Mesenchymal stem cell (in vitro differentiated cells and primary cell): ENCODE measurements around the gene IL1RL2.

Source experiments
- DNase-seq: peaks from one replicate; pipeline ENCODE4 v3.0.0-alpha.2; 2013
- H2AFZ ChIP-seq: one replicate; pipeline ENCODE4 v1.6.1; 2013; ENCODE audit warnings: low read depth, mild to moderate bottlenecking, control low read depth, inconsistent platforms, low read length, moderate library complexity
- H2AK5ac ChIP-seq: 2 replicates; pipeline ENCODE4 v1.6.1; 2013; ENCODE audit warnings: low read length, moderate library complexity, mild to moderate bottlenecking, inconsistent platforms; ENCODE audit not compliant: severe bottlenecking
- H2BK120ac ChIP-seq: one replicate; pipeline ENCODE4 v1.6.1; 2013; ENCODE audit warnings: low read depth, mild to moderate bottlenecking, inconsistent platforms, low read length, moderate library complexity
- H2BK12ac ChIP-seq, 2 experiments: one replicate each; pipeline ENCODE4 v1.6.1; 2013; ENCODE audit warnings: inconsistent platforms in 2 of 2, low read length in 2 of 2, mild to moderate bottlenecking in 2 of 2, moderate library complexity in 2 of 2, control low read depth in 1 of 2
- H2BK15ac ChIP-seq: one replicate; pipeline ENCODE4 v1.6.1; 2013; ENCODE audit warnings: mild to moderate bottlenecking, low read depth, inconsistent platforms; ENCODE audit not compliant: poor library complexity, severe bottlenecking
- H2BK5ac ChIP-seq: 2 replicates; pipeline ENCODE4 v1.6.1; 2013; ENCODE audit warnings: low read depth, mild to moderate bottlenecking, low read length, control low read depth, inconsistent platforms; ENCODE audit not compliant: poor library complexity, severe bottlenecking
- H3K14ac ChIP-seq, 2 experiments: one replicate each; pipeline ENCODE4 v1.6.1; 2013; ENCODE audit warnings: inconsistent platforms in 2 of 2, low read length in 2 of 2, control low read depth in 1 of 2, mild to moderate bottlenecking in 1 of 2, moderate library complexity in 1 of 2
- H3K18ac ChIP-seq, 2 experiments: one replicate each; pipeline ENCODE4 v1.6.1; 2013; ENCODE audit warnings: inconsistent platforms in 2 of 2, low read length in 2 of 2, control low read depth in 1 of 2, low read depth in 1 of 2, mild to moderate bottlenecking in 1 of 2
- H3K23ac ChIP-seq, 2 experiments: one replicate each; pipeline ENCODE4 v1.6.1; 2013; ENCODE audit warnings: inconsistent platforms in 2 of 2, low read length in 2 of 2, mild to moderate bottlenecking in 2 of 2, moderate library complexity in 2 of 2, control low read depth in 1 of 2
- H3K27ac ChIP-seq: 2 replicates; pipeline ENCODE4 v1.5.1; 2013; ENCODE audit warnings: mild to moderate bottlenecking, moderate library complexity, low read length, control low read depth, inconsistent platforms; ENCODE audit not compliant: poor library complexity, severe bottlenecking
- H3K27me3 ChIP-seq, 2 experiments: 2 replicates each; pipeline versions ENCODE4 v1.6.1 to v1.7.0; 2013; ENCODE audit warnings: low read length in 2 of 2, mild to moderate bottlenecking in 2 of 2, moderate library complexity in 2 of 2, control low read depth in 1 of 2, inconsistent platforms in 1 of 2; ENCODE audit not compliant: control insufficient read depth in 1 of 2, insufficient read depth in 1 of 2
- H3K36me3 ChIP-seq, 2 experiments: 2 replicates each; pipeline versions ENCODE4 v1.6.1 to v1.7.0; 2013; ENCODE audit warnings: low read length in 2 of 2, control low read depth in 1 of 2, inconsistent platforms in 1 of 2, low read depth in 1 of 2, mild to moderate bottlenecking in 1 of 2; ENCODE audit not compliant: insufficient read depth in 2 of 2, control insufficient read depth in 1 of 2
- H3K4ac ChIP-seq, 2 experiments: one replicate each; pipeline ENCODE4 v1.6.1; 2013; ENCODE audit warnings: inconsistent platforms in 2 of 2, low read length in 2 of 2, mild to moderate bottlenecking in 2 of 2, moderate library complexity in 2 of 2, control low read depth in 1 of 2, low read depth in 1 of 2
- H3K4me1 ChIP-seq: 2 replicates; pipeline ENCODE4 v1.6.1; 2013; ENCODE audit warnings: low read depth, low read length, control low read depth; ENCODE audit not compliant: control insufficient read depth, insufficient read depth
- H3K4me2 ChIP-seq: 2 replicates; pipeline ENCODE4 v1.6.1; 2013; ENCODE audit warnings: low read length, mild to moderate bottlenecking, inconsistent platforms; ENCODE audit not compliant: poor library complexity, severe bottlenecking
- H3K4me3 ChIP-seq, 2 experiments: 2 replicates each; pipeline versions ENCODE4 v1.5.1 to v1.7.0; 2013; ENCODE audit warnings: low read length in 2 of 2, mild to moderate bottlenecking in 2 of 2, control low read depth in 1 of 2, low read depth in 1 of 2; ENCODE audit not compliant: insufficient read depth in 1 of 2
- H3K79me1 ChIP-seq: replicated peaks from 2 replicates; pipeline ENCODE4 v1.6.1; 2013; ENCODE audit warnings: mild to moderate bottlenecking, control low read depth, low read length, inconsistent platforms; ENCODE audit not compliant: poor library complexity, severe bottlenecking
- H3K9ac ChIP-seq: 2 replicates; pipeline ENCODE4 v1.7.0; 2013; ENCODE audit warnings: mild to moderate bottlenecking, low read length, moderate library complexity
- H3K9me3 ChIP-seq: 2 replicates; pipeline ENCODE4 v1.7.0; 2013; ENCODE audit warnings: mild to moderate bottlenecking, low read length; ENCODE audit not compliant: control insufficient read depth
- H4K8ac ChIP-seq: one replicate; pipeline ENCODE4 v1.6.1; 2013; ENCODE audit warnings: inconsistent platforms, mild to moderate bottlenecking, low read length, moderate library complexity
- H4K91ac ChIP-seq: one replicate; pipeline ENCODE4 v1.6.1; 2013; ENCODE audit warnings: mild to moderate bottlenecking, low read length, inconsistent platforms
- WGBS: methylation state at CpG from one replicate; pipeline ENCODE4 v1.1.7; 2013; ENCODE audit warnings: mixed read lengths; 5-methylcytosine and 5-hydroxymethylcytosine counted together

The IL1RL2 gene

GRCh38 chr2:102267774-102268173, 81.0 kb downstream of the IL1RL2 start:
- 86% methylated on average over 6 of the region's 6 CpGs for WGBS
- peak overlapping the region; percentile 100 for H4K91ac ChIP-seq
- peak overlapping the region; percentile 98 for H2BK120ac ChIP-seq

DNA sequence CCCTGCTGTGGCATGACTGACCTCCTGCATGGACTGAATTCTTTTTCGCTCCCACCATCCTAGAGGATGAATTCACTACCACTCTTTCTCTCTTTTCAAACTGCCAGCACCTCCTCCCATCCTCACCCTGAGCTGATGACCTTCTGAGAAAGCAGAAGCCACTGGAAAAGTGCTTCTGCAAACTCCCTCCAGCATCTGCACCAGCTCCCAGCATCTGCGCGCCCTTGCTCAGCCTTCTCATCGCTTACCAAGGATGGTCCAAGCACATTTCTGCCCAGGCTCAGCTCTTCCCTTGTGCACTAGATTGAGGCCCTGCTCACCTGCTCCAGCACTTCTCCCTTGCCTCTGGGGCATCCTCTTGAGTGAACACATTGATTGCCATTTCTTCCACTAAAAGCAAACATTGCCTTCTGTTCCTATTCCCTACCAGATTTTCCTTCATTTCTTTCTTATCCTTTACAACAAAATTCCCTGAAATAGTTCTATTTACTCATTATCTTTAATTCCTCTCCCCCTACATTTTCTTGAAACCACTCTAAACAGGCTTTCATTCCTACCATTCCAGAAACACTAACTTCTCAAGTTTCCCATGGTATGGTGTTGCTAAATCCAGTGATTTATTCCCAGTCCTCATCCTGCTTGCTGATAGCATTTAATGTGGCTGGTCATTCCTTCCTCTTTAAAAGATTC, 81.8 kb downstream of the IL1RL2 start:
- Histone ChIP-seq H3K9ac (no peak overlapping the region), H4K8ac (peak overlapping the region; percentile 95), H3K14ac (no peak overlapping the region), H3K4ac (peak overlapping the region; percentile 71 to 98), H4K91ac (peak overlapping the region; percentile 100), H2BK5ac (no peak overlapping the region), H3K4me3 (no peak overlapping the region), H2BK12ac (peak overlapping the region; percentile 40 to 96), H2AK5ac (no peak overlapping the region), H2AFZ (no peak overlapping the region), H3K4me2 (no peak overlapping the region), H3K27ac (no peak overlapping the region), H3K9me3 (no peaks in the 10 kb centered on the region), H3K79me1 (no peaks in the 10 kb centered on the region), H3K27me3 (peaks cover 13 to 88% of the 10 kb centered on the region in 2 experiments), H2BK15ac (peak overlapping the region; percentile 84), H3K36me3 (no peaks in the 10 kb centered on the region), H3K18ac (peak overlapping the region; percentile 86 to 98), H2BK120ac (peak overlapping the region; percentile 98), H3K4me1 (peaks cover 4% of the 10 kb centered on the region), H3K23ac (no peak overlapping the region)
- WGBS, result 94% methylated on average over 4 of the region's 4 CpGs
- peak; percentile 91 for DNase-seq

More at GRCh38 chr2:102267774-102268173, 81.0 kb downstream of the IL1RL2 start:
- Histone ChIP-seq H3K9ac (no peak overlapping the region), H2BK5ac (no peak overlapping the region), H2BK12ac (peak overlapping the region; percentile 40 to 96), H3K18ac (peak overlapping the region; percentile 86 to 98), H4K8ac (peak overlapping the region; percentile 95), H3K36me3 (no peaks in the 10 kb centered on the region), H3K4me3 (no peak overlapping the region), H3K79me1 (no peaks in the 10 kb centered on the region), H3K14ac (peak overlapping the region in 1 of 2 experiments; percentile 62), H3K9me3 (no peaks in the 10 kb centered on the region), H2AFZ (no peak overlapping the region), H2AK5ac (no peak overlapping the region), H3K4ac (peak overlapping the region; percentile 77 to 98), H2BK15ac (peak overlapping the region; percentile 97), H3K4me2 (no peak overlapping the region), H3K23ac (peak overlapping the region in 1 of 2 experiments; percentile 49), H3K27ac (no peak overlapping the region), H3K27me3 (peaks cover 13 to 89% of the 10 kb centered on the region in 2 experiments), H3K4me1 (peaks cover 4% of the 10 kb centered on the region)
- no peak for DNase-seq

DNA sequence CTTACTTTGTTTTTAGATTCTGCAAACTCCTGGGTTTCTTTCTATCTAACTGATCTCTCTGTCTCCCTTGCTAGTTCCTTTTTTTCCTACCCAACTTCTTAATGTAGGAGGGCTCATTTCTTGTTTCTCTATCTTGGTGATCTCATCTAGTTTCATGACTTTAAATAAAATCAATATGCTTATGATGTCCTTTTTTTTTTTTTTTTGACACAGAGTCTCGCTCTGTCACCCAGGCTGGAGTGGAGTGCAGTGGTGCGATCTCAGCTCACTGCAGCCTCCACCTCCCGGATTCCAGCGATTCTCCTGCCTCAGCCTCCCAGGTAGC, 82.3 kb downstream of the IL1RL2 start:
- no peak overlapping the region for H2AFZ ChIP-seq
- no peak overlapping the region for H3K14ac ChIP-seq
- H2BK12ac ChIP-seq, result no peak overlapping the region
- no peak overlapping the region for H3K4ac ChIP-seq
- H3K36me3 ChIP-seq, result no peaks in the 10 kb centered on the region
- no peak overlapping the region for H3K23ac ChIP-seq
- H3K18ac ChIP-seq, result no peak overlapping the region
- H4K8ac ChIP-seq, result peak overlapping the region; percentile 46
- no peak overlapping the region for H2BK120ac ChIP-seq
- H3K9ac ChIP-seq, result no peak overlapping the region
- no peak overlapping the region for H3K4me2 ChIP-seq
- H3K4me3 ChIP-seq, result no peak overlapping the region
- H2BK5ac ChIP-seq, result no peak overlapping the region
- WGBS, result 80% methylated on average over 2 of the region's 4 CpGs
- no peak overlapping the region for H3K27ac ChIP-seq
- DNase-seq, result no peak
- no peaks in the 10 kb centered on the region for H3K9me3 ChIP-seq
- H3K79me1 ChIP-seq, result no peaks in the 10 kb centered on the region
- H2AK5ac ChIP-seq, result no peak overlapping the region
- H2BK15ac ChIP-seq, result no peak overlapping the region
- H3K4me1 ChIP-seq, result peaks cover 4% of the 10 kb centered on the region
- H4K91ac ChIP-seq, result no peak overlapping the region
- peaks cover 17 to 88% of the 10 kb centered on the region in 2 experiments for H3K27me3 ChIP-seq

DNA sequence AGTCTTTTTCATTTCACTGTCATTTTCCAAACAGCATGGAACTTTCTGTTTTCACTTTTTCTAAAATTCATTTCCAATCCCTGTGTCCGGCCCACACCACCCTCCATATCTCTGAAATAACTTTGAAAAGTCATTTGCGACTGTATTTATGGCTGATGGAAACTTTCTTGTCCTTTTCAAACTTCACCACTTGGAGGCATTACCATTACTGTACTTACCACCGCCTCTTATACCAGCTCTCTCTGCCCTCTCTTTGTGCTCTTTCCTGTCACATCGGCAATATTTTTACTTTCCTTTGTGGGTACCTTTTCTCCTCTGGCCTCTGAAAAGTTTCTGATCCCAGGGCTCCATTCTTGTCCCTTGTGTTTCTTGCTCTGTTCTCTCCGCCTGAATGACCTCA, 85.0 kb downstream of the IL1RL2 start:
- H3K27ac ChIP-seq, result no peak overlapping the region
- H3K18ac ChIP-seq, result peak overlapping the region in 1 of 2 experiments; percentile 85
- no peak overlapping the region for H2BK15ac ChIP-seq
- H3K4ac ChIP-seq, result no peak overlapping the region
- no peak overlapping the region for H2BK120ac ChIP-seq
- no peak overlapping the region for H3K23ac ChIP-seq
- peaks cover 17 to 89% of the 10 kb centered on the region in 2 experiments for H3K27me3 ChIP-seq
- WGBS, result 88% methylated on average over 4 of the region's 5 CpGs
- H3K4me2 ChIP-seq, result no peak overlapping the region
- H4K8ac ChIP-seq, result peak overlapping the region; percentile 21
- peak overlapping the region; percentile 36 for H4K91ac ChIP-seq
- H3K9ac ChIP-seq, result no peak overlapping the region
- H2AK5ac ChIP-seq, result no peak overlapping the region
- H3K36me3 ChIP-seq, result no peaks in the 10 kb centered on the region
- H2BK5ac ChIP-seq, result no peak overlapping the region
- peak overlapping the region in 1 of 2 experiments; percentile 80 for H2BK12ac ChIP-seq
- no peaks in the 10 kb centered on the region for H3K79me1 ChIP-seq
- H3K4me3 ChIP-seq, result no peak overlapping the region
- no peak overlapping the region for H3K14ac ChIP-seq
- no peaks in the 10 kb centered on the region for H3K9me3 ChIP-seq
- H3K4me1 ChIP-seq, result peaks cover 4% of the 10 kb centered on the region
- H2AFZ ChIP-seq, result no peak overlapping the region
- no peak for DNase-seq
